Activated T-cell treated with anti-CD3 and anti-CD28 coated beads for 4 hours (primary cell): ENCODE results near the gene CACNA1B.
"Not testable (repeated sequence)": the region's sequence is repeated elsewhere in the genome, so short reads cannot be mapped to it uniquely, and the experiment has no call there.

Experiments
- DNase-seq: peaks from one replicate; pipeline ENCODE4 v3.0.0-alpha.2; 2020

Gene CACNA1B

DNA sequence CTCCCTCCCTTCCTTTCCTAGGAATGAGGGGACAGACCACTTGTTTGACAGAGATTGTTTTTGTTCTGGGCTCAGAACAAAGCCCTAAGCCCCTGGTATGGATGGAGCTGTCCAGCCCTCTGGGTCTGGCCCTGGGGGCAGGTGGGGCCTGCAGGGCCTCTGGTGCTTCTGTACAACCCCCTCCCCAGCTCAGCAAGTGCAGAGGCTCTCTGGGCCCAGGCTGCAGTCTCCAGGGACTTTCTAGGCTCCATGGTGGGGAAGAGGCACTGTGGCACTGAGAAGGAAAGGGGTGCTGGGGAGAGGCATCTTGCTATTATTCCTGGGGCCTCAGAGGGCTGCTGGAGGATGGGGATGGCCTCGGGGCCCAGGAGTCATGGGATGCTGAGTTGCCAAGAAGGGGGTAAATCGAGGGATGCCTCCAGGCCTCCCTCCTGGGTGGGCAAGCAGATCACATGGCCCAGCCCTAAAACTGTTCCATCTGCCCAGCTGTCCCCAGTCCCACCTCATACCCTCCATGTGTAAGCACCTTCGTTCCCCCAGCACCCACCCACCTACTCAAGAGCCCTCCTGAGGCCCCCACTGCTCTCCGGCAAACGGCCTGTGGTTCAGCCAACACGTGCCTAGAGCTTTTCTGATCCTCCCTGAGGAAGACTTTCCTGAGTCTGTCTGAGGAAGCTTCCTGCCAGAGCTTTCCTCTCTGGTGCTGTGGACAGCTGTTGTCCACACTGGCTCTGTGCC is 225.7 kb downstream of the CACNA1B start:
- DNase-seq: no peak

DNA sequence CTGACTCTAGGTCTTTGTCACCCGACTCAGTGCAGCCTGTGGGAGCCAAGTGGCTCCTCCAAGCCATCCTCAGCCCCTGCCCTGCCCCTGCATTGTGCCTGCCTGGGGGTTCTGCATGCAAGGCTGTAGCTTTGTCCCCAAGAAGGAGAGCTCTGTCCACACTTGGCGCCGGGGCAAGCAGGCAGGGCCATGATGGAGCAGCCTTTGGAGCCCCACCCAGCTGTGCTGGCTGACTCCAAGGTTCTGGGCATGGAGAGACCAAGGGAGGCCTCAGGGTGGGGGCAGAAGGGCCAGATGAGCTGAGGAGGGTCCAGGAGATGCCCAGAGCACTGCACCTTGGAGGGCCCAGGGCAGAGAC is 226.2 kb downstream of the CACNA1B start:
- no peak for DNase-seq

DNA sequence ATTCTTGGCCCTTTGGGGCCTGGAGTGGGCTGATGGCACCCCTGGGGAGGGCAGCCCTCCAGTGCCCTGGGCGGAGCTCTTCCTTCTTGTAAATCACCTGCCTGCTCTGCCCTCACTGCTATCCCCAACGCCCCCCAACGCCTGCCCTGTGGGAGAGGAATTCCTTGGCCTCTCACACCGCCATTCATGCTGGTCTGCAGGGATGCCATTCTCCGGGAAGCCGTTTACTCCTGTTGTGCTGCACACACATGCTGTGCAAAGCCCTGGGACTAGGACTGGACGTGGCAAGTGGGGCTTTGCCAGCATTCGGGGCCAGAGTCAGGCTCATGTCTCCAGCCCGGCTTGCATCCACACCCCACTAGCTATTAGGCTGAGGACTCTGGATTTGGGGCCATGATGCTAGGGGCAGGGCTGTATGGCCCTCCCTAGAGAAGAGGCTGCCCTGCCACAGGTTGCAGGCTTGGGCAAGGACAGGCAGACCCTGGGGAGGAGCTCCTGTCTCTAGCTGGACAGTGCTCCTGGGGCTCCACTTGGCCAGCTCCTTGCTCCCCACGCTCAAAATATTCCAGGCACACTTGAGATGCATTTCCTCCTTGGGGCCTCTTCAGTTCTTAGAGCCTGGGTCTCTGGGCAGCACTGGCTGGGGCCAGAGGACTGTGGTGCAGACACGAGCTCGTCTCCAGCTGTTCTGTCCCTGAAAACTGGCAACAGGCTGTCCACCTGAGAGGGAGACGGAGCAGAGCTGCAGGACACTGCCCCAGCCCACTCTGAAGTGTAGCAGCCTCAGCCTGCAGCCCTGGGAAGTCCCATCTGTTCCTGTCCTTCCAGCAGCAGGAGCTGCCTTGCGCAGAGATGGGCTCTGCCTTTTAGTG is 226.9 kb downstream of the CACNA1B start:
- DNase-seq: no peak

DNA sequence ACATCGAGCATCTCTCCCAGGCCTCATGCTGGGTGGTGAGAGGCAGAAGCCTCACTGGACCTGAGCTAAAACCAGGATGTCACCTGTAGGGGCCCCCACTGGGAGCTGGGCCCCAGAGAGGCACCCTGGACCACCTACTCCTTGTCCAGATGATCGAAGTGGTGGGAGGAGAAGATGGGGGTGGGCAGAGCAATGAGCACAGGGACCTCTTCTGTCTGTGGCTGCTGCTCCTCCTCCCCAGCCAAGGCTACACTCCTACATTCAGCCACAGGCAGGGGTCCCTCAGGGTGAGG is 227.5 kb downstream of the CACNA1B start:
- no peak for DNase-seq

DNA sequence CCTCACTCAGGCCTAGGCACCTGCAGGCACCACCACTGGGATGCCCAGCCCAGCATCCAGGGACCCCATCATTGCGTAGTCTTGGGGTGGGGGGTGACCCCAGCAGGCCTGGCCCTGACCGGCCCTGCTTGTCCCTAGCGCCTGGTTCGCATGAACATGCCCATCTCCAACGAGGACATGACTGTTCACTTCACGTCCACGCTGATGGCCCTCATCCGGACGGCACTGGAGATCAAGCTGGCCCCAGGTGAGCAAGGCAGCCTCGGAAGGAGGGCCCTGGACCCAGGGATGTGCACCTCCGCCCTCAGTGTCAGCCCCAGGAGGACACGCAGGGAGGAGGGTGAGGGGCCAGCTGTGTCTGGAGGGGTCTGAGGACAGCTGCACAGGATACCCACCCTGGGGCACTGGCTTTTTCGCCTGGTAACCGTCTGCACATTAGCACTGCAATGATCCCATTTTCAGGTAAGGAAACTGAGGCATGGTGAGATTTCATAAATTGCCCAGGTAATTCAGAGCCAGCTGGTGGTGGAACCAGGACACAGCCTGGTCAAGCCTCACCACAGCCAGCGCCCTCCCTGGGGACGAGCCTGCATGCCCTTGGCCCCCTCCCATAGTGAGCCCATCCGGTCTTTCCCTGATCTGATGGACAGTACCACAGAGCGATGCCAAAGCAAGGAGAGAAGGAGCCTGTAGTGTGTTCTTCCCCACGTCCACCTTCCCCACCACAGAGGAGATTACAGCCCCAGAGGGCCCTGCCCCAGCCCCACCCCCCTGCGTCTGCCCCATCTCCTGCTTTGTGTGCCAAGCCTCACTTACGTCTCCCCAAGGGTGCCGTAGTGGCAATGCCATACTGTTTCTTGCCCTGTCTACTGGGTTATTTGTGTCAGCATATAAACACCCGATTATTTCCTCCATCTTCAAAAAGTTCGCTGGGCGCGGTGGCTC is 228.3 kb downstream of the CACNA1B start:
- no peak for DNase-seq

DNA sequence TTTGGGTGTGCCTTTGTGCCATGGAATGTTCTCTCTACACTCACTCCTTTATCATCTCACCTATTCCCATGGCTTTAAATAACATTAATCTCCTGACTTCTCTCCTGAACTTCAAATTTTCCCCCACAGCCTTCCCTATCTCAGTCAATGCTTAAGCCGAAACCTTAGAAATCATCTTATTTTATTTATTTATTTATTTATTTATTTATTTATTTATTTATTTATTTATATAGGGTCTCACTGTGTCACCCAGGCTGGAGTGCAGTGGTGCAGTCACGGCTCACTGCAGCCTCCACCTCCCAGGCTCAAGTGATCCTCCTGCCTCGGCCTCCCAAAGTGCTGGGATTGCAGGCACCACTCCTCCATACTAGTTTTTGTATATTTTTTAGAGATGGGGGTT is 229.5 kb downstream of the CACNA1B start:
- not testable (repeated sequence) for DNase-seq

DNA sequence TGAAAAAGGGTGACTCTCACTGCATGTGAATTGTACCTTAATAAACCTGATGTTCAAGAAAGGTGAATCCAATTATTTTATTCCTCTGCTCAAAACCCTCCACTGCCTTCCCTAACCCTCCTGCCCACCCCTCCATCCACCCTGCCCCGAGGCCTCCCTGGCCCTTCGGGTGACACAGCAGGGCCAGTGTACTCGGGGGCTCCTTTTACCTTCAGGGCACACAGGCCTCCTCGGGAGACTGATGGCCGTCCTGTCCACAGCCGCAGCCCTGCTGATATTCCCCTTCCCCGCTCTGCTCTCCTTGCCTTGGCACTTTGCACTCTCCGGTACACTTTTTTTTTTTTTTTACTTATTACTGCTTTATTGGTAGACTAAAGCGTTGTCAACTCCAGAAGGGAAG is 234.0 kb downstream of the CACNA1B start:
- no peak for DNase-seq

DNA sequence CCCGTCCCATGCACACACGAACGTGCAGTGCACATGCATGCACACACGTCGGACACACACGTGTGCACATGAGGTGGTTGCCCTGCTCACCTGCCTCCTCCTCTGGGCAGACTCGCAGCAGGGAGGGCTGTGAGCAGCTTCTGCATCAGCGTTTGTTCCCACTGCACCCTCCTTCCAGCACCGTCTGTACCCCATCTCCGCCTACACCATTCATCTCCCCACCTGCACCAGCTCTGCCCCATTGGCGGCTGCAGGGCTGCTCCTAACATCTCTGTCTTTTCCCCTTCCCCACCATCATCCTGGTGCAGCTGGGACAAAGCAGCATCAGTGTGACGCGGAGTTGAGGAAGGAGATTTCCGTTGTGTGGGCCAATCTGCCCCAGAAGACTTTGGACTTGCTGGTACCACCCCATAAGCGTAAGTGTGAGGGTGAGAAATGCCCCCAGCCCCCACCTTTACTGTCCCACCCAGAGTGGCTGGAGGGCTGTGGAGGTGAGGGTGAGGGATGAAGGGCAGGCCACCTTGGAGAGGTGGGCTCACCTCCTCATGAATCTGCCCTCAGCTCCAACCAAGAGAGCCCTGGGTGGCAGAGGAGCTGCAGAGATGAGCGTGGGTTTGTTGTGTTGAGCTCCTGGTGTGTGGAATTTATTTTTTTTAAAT is 234.6 kb downstream of the CACNA1B start:
- no peak for DNase-seq

DNA sequence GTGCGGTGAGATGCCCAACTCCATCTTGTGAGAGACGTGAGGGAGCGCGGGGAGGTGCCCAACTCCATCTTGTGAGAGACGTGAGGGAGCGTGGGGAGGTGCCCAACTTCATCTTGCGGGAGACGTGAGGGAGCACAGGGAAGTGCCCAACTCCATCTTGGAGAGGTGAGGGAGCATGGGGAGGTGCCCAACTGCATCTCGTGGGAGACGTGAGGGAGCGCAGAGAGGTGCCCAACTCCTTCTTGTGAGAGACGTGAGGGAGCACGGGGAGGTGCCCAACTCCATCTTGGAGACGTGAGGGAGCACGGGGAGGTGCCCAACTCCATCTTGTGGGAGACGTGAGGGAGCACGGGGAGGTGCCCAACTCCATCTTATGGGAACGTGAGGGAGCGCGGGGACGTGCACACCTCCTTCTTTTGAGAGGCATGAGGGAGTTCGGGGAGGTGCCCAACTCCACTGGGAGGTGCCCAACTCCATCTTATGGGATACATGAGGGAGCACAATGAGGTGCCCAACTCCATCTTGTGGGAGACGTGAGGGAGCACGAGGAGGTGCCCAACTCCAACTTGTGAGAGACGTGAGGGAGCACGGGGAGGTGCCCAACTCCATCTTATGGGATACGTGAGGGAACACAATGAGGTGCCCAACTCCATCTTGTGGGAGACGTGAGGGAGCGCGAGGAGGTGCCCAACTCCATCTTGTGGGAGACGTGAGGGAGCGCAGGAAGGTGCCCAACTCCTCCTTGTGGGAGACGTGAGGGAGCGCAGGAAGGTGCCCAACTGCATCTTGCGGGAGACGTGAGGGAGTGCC is 235.4 kb downstream of the CACNA1B start:
- no peak for DNase-seq

DNA sequence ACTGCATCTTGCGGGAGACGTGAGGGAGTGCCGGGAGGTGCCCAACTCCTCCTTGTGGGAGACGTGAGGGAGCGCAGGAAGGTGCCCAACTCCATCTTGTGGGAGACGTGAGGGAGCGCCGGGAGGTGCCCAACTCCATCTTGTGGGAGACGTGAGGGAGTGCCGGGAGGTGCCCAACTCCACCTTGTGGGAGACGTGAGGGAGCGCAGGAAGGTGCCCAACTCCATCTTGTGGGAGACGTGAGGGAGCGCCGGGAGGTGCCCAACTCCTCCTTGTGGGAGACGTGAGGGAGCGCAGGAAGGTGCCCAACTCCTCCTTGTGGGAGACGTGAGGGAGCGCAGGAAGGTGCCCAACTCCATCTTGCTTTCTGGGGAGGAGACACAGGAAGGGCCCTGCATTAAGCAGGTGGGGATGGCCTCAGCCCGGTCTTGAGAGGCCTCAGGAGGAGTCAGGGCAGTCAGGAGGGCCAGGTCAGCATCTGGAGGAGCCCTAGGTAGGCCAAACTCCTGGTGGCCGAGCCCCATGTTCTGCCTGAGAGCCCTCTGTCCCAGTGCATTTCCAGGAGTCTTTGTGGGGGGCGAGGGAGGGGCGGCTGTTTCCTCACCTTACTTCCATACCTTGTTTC is 236.2 kb downstream of the CACNA1B start:
- not testable (repeated sequence) for DNase-seq

DNA sequence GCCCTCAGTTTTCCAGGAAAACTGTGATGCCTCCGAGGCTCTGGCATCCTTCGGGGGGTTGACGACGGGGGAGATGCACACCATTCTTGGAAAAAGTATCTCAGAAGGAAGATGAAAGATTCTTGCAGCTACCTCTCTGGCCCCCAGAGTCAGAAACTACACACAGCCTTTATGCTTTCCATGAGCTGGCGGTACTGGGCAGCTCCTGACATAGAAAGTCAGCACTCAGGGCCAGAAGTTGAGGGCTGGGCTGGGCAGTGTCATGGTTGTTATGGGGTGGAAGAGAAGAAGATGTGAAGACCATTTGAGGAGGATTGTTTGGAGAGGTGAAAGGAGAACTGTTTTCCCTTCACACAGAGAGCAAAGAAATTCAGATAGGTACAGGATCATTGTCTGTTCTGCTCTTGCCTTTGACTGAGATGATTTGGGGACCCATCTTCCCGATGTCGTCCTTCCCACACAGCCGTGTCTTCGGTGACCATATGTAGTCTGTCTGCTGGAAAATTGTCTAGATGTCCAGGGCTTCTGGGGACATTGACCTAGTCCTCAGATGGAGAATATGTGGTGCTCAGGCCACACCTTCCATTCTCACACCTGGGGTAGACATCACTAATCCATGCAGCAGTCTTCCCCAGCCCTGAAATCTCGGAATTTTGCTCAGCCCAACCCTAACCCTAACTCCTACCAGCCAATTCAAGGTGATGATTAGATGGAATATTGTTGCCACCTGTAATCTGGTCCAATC is 237.1 kb downstream of the CACNA1B start:
- no peak for DNase-seq

DNA sequence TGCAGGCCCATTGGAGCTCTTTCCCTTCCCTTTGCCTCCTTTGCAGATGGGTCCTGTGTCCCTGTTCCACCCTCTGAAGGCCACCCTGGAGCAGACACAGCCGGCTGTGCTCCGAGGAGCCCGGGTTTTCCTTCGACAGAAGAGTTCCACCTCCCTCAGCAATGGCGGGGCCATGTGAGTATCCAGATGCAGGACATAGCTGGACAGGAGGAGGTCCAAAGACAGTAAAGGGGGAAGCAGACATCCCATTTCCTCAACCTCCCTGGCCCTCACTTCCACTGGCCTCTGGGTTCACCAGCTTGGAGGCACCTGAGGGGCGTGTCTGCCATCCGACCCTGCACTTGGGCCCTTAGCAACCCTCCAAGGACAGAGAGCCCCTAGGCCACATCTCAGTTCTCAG is 237.9 kb downstream of the CACNA1B start:
- no peak for DNase-seq

DNA sequence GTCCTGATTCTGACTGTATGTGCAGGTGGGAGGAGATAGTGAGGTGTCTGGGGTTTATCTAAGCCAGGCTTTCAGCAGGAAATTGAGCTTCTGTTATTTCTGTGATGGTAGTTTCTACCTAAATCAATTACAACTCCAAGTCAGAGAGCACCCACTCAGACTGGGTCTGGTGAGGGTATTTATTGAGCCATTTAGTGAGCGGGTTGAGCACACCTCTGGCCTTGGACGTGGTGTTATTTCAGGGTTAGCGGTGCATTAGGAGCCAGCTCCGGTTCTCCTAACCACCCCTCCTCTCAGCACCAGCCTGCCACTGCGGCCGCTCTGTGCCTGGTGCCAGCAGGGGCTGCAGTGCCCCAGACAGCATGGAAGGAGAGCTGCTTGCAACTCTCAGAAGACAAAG is 238.9 kb downstream of the CACNA1B start:
- no peak for DNase-seq

DNA sequence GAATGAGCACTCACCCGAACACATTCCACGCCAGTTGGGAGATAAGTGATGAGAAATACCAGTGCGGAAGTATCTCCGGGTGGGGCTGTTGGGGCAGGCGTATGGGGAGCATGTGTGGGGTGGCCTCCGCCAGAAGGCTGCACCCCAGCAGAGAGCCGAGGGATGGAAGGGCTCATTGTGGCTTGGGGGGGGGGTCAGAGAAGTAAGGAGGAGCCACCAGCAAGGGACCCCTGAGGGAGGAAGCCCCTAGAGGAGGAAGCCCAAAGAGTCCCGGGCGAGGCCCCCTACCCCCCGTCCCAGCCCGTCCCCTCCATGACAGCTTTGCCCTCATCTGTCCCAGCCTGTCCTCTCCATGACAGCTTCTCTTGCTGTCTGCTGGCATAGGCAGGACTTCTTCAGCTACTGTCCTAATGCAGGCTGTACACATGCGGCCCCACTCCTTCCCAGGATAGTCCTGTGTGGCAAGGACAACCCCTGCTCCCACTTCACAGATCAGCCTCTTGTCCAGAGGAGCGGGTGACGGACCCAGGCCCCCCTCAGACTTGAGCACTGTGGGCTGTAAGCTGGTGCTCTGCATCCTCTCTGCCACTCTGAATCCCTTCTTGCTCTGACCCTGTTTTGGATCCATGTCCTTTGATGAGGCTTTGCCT is 239.6 kb downstream of the CACNA1B start:
- no peak for DNase-seq

DNA sequence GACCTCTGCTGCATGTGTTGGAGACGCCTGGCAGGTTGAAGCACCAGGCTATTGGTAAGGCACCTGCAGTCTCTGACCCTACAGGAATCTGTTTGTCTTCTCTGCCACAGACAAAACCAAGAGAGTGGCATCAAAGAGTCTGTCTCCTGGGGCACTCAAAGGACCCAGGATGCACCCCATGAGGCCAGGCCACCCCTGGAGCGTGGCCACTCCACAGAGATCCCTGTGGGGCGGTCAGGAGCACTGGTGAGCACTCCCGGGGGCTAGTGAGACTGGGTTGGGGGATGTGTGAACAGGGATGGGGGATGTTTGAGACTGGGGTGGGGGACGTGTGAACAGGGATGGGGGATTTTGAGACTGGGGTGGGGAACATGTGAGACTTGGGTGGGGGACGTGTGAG is 240.3 kb downstream of the CACNA1B start:
- no peak for DNase-seq

DNA sequence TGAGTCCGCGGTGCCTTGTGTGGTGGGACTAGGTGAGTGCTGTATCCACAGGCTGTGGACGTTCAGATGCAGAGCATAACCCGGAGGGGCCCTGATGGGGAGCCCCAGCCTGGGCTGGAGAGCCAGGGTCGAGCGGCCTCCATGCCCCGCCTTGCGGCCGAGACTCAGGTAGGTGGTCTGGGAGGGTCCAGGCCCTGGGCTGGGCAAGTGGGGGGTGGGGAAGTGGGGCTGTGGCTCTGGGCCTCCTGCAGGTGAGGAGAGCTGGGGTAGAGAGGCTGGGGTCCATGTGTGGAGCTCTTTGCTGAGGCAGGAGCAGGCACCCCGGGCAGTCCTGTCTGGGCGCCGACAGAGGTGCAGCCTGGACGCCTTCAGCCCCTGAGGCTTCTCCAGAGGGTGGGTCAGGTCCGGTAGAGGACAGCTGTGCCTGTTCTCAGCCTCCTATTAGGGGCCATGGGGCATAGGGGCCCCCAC is 241.1 kb downstream of the CACNA1B start:
- no peak for DNase-seq

DNA sequence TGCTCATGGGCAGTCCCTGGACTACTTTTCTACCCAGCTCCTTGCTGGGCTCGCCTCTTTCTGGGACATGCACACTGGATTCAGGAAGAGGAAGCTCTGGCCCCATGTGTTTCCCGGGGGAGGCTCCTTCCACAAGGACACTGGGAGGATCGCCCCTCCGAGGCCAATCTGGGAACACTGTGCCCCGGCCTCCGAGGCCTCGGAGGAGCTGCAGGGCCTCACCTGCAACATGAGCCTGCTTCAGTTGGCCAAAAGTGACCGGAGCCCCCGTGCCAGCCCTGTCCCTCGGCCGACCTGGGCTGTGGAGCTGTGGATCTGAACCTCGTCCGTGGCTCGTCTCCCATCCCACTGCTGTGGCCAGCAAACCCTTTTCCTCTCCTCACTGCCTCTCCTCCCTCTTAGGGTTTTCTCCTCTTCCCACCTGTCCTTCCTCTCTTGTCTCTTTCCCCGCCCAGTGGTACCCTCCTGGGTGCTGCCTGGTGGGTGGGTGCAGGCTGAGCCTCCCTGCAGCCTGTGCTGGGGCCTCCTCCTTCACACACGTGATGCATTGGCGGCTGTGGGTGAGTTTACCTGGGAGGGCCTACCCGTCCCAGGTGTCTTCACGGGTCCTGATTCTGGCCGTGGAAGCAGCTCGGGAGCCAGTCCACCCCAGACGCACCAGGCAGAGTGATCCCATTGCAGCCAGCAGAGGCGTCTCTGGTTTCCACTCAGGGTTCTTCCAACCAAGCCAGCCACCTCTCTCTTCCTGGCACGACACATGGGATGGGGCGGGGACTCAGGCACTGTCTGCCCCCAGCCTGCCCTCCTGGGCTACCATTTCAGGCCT is 241.8 kb downstream of the CACNA1B start:
- DNase-seq: no peak

DNA sequence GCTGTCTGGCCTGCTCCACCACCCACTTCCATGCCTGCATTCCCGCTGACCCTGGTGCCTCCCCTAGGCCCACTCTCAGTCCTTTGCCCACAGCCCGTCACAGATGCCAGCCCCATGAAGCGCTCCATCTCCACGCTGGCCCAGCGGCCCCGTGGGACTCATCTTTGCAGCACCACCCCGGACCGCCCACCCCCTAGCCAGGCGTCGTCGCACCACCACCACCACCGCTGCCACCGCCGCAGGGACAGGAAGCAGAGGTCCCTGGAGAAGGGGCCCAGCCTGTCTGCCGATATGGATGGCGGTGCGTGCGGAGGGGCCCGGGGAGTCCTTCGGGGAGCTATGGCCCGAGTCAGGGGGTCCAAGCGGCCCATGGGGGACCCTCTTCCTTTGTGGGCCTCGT is 242.5 kb downstream of the CACNA1B start:
- DNase-seq: no peak
